SK-N-SH treated with all-trans-retinoic acid at 6 μM for 48 hours (cell line): Measurements from ENCODE around the gene CD28.

Source experiments
- ATAC-seq: fragments of 200-7000 bp; cut with Tn5 transposase; 3 replicates; pipeline ENCODE4 v1.9.1; 2020; ENCODE audit warnings: mild to moderate bottlenecking, moderate library complexity
- ARNTL ChIP-seq: fragments of 450-650 bp; formaldehyde crosslinking; IDR thresholded peaks from 2 replicates; pipeline ENCODE4 v1.5.0; 2020; ENCODE audit warnings: low read depth, mild to moderate bottlenecking, moderate library complexity, borderline replicate concordance
- BACH2 ChIP-seq: fragments of 250-450 bp; sonication (Bioruptor Pico); IDR thresholded peaks from 2 replicates; pipeline ENCODE4 v1.9.0; 2021; ENCODE audit warnings: mild to moderate bottlenecking, borderline replicate concordance
- CREB5 ChIP-seq: fragments of 250-450 bp; sonication (Bioruptor Pico); IDR thresholded peaks from 2 replicates; pipeline ENCODE4 v1.5.1; 2020; ENCODE audit warnings: low read depth, mild to moderate bottlenecking, moderate library complexity
- CSDC2 ChIP-seq: fragments of 250-450 bp; sonication (Bioruptor Pico); IDR thresholded peaks from 2 replicates; pipeline ENCODE4 v1.5.0; 2020; ENCODE audit warnings: mild to moderate bottlenecking, moderate library complexity
- CSRNP3 ChIP-seq: fragments of 250-450 bp; sonication (Bioruptor Pico); IDR thresholded peaks from 2 replicates; pipeline ENCODE4 v1.5.1; 2021; ENCODE audit warnings: mild to moderate bottlenecking, moderate library complexity
- ISL1 ChIP-seq: fragments of 250-450 bp; sonication (Bioruptor Pico); IDR thresholded peaks from 2 replicates; pipeline ENCODE4 v2.1.2; 2022; ENCODE audit warnings: mild to moderate bottlenecking, moderate library complexity
- OSR1 ChIP-seq: fragments of 250-450 bp; sonication (Bioruptor Pico); IDR thresholded peaks from 2 replicates; pipeline ENCODE4 v1.8.0; 2022; ENCODE audit warnings: moderate library complexity, mild to moderate bottlenecking, inconsistent platforms
- PATZ1 ChIP-seq: fragments of 250-450 bp; sonication (Bioruptor Pico); IDR thresholded peaks from 2 replicates; pipeline ENCODE4 v1.8.0; 2020; ENCODE audit warnings: mild to moderate bottlenecking, moderate library complexity, borderline replicate concordance
- POU6F1 ChIP-seq: fragments of 250-450 bp; sonication (Bioruptor Pico); IDR thresholded peaks from 2 replicates; pipeline ENCODE4 v1.8.0; 2021; ENCODE audit warnings: low read depth, mild to moderate bottlenecking, moderate library complexity, borderline replicate concordance
- PPARA ChIP-seq: fragments of 250-450 bp; sonication (Bioruptor Pico); IDR thresholded peaks from 2 replicates; pipeline ENCODE4 v1.5.0; 2020; ENCODE audit warnings: mild to moderate bottlenecking, borderline replicate concordance
- RARB ChIP-seq: fragments of 250-450 bp; sonication (Bioruptor Pico); IDR thresholded peaks from 2 replicates; pipeline ENCODE4 v1.8.0; 2021; ENCODE audit warnings: mild to moderate bottlenecking, moderate library complexity
- TOX ChIP-seq: fragments of 250-450 bp; sonication (Bioruptor Pico); IDR thresholded peaks from 2 replicates; pipeline ENCODE4 v1.8.0; 2021; ENCODE audit warnings: mild to moderate bottlenecking, moderate library complexity, borderline replicate concordance
- TSHZ2 ChIP-seq: fragments of 250-450 bp; sonication (Bioruptor Pico); IDR thresholded peaks from 2 replicates; pipeline ENCODE4 v1.5.0; 2020; ENCODE audit warnings: mild to moderate bottlenecking, moderate library complexity
- ZC3H10 ChIP-seq: fragments of 250-450 bp; sonication (Bioruptor Pico); IDR thresholded peaks from 2 replicates; pipeline ENCODE4 v1.5.1; 2021; ENCODE audit warnings: mild to moderate bottlenecking, moderate library complexity
- ZFP3 ChIP-seq: fragments of 250-450 bp; sonication (Bioruptor Pico); IDR thresholded peaks from 2 replicates; pipeline ENCODE4 v1.5.0; 2020; ENCODE audit warnings: mild to moderate bottlenecking, moderate library complexity
- ZFP30 ChIP-seq: fragments of 450-650 bp; formaldehyde crosslinking; IDR thresholded peaks from 2 replicates; pipeline ENCODE4 v1.5.0; 2022; ENCODE audit warnings: mild to moderate bottlenecking, moderate library complexity
- ZNF565 ChIP-seq: fragments of 450-650 bp; formaldehyde crosslinking; conservative IDR thresholded peaks from 2 replicates; pipeline ENCODE4 v1.5.0; 2020; ENCODE audit warnings: low read depth, mild to moderate bottlenecking, moderate library complexity
- ZNF70 ChIP-seq: fragments of 450-650 bp; formaldehyde crosslinking; IDR thresholded peaks from 2 replicates; pipeline ENCODE4 v1.5.0; 2020; ENCODE audit warnings: mild to moderate bottlenecking, moderate library complexity
- ZNF8 ChIP-seq: fragments of 450-650 bp; formaldehyde crosslinking; IDR thresholded peaks from 2 replicates; pipeline ENCODE4 v1.5.0; 2020; ENCODE audit warnings: mild to moderate bottlenecking, moderate library complexity

CD28 gene

GRCh38 chr2:203743441-203743981, 37.1 kb downstream of the CD28 start:
- ATAC-seq: no peak; the same call in 2 of the 3 replicates
- TF ChIP-seq POU6F1 (CRISPR knock-in tag) (no peak), OSR1 (CRISPR knock-in tag) (no peak), TSHZ2 (CRISPR knock-in tag) (no peak), RARB (CRISPR knock-in tag) (no peak), BACH2 (CRISPR knock-in tag) (no peak), CSDC2 (CRISPR knock-in tag) (no peak), ISL1 (CRISPR knock-in tag) (no peak), ZC3H10 (no peak), ZNF565 (CRISPR knock-in tag) (no peak), PATZ1 (no peak), PPARA (no peak), ZFP3 (CRISPR knock-in tag) (no peak), CREB5 (CRISPR knock-in tag) (no peak), ZFP30 (CRISPR knock-in tag) (no peak), ZNF70 (CRISPR knock-in tag) (no peak), TOX (no peak), CSRNP3 (no peak)

- ATAC-seq: no peak
These were observed 37.7 kb downstream of the CD28 start for GRCh38 chr2:203744091-203744490.

More at GRCh38 chr2:203744091-203744490, 37.7 kb downstream of the CD28 start:
- TF ChIP-seq POU6F1 (CRISPR knock-in tag) (no peak), PPARA (no peak), ZNF8 (CRISPR knock-in tag) (no peak), BACH2 (CRISPR knock-in tag) (no peak), ARNTL (no peak), TSHZ2 (CRISPR knock-in tag) (no peak), CREB5 (CRISPR knock-in tag) (no peak), ZNF70 (CRISPR knock-in tag) (no peak)
